Muscle layer of duodenum (tissue), 2 donors: ENCODE results near the gene GBP3.

Source experiments
- H3K27ac ChIP-seq: one replicate; pipeline ENCODE4 v1.7.0; 2013; ENCODE audit warnings: mild to moderate bottlenecking, low read length
- H3K27me3 ChIP-seq: one replicate; pipeline ENCODE4 v1.7.0; 2013; ENCODE audit warnings: low read depth, mild to moderate bottlenecking, control low read depth, low read length
- H3K36me3 ChIP-seq, 2 donors: one replicate each; pipeline ENCODE4 v1.7.0; 2013; ENCODE audit warnings: low read length in 2 of 2, control low read depth in 1 of 2, mild to moderate bottlenecking in 1 of 2; ENCODE audit not compliant: insufficient read depth in 2 of 2, control insufficient read depth in 1 of 2
- H3K4me1 ChIP-seq, 2 donors: one replicate each; pipeline ENCODE4 v1.7.0; 2013; ENCODE audit warnings: low read length in 2 of 2, mild to moderate bottlenecking in 2 of 2, control low read depth in 1 of 2, moderate library complexity in 1 of 2; ENCODE audit not compliant: insufficient read depth in 2 of 2, control insufficient read depth in 1 of 2
- H3K4me3 ChIP-seq, 2 donors: one replicate each; pipeline ENCODE4 v1.7.0; 2013; ENCODE audit warnings: low read length in 2 of 2, low read depth in 1 of 2, mild to moderate bottlenecking in 1 of 2
- H3K9me3 ChIP-seq, 2 donors: one replicate each; pipeline ENCODE4 v1.7.0; 2013; ENCODE audit warnings: low read length in 2 of 2, control low read depth in 1 of 2, mild to moderate bottlenecking in 1 of 2; ENCODE audit not compliant: control insufficient read depth in 1 of 2
- donor health status: healthy.

Gene GBP3

DNA sequence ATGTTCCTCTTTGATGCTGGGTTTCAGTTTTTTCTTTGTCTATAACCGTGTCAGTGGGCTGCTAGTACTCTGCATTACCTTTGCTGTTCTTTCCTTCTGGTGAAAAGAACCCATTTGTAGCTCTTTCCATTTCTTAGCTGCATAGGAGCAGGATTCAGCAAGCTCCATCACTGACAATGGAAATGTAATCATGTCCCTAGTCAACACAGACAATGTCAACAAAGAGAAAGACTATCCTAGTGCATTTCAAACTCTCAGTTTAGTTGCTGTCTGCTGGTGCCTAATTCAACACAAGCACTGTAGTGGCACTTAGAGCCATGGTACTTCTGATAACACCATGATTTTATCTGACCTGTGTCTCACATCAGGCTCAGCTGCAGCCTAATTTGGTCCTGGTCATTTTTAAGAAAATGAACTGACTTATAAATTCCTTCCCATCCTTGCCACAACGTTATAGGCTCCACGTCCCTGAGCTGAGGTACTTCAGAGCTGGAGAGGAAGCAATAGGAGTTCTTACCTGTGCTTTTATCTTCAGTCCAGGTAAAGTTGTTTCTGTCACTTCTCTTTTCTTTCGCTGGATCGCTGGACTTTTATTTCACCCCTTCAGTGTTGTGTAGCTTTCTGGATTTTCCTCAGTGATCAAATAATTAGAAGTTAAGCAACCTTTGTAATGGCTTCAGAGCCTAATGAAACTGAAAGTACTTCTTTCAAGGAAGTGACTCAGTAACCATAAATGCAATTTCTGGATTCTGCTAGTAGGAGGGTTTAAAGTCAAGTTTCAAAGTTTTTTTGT lies at the start of gene GBP3:
GBP3 (minus strand) TSS at position 700 of the 793 bp plus-strand sequence. CDS start 2,145 bp downstream, outside the sequence.
- peaks cover 0 to under 1% of the 10 kb centered on the region in 2 donors for H3K36me3 ChIP-seq
- peak within 1 kb of the TSS; percentile 95 for H3K27ac ChIP-seq
- no peaks in the 10 kb centered on the region for H3K9me3 ChIP-seq
- H3K4me1 ChIP-seq, result peaks cover 0 to 10% of the 10 kb centered on the region in 2 donors
- peak within 1 kb of the TSS; percentile 63 to 86 for H3K4me3 ChIP-seq
- no peaks in the 10 kb centered on the region for H3K27me3 ChIP-seq

- no peaks in the 10 kb centered on the region for H3K27me3 ChIP-seq
- H3K4me1 ChIP-seq, result no peaks in the 10 kb centered on the region
- H3K36me3 ChIP-seq, result no peaks in the 10 kb centered on the region
- no peak overlapping the region for H3K27ac ChIP-seq
- no peaks in the 10 kb centered on the region for H3K9me3 ChIP-seq
- H3K4me3 ChIP-seq, result peak overlapping the region; percentile 49 to 75
Measured at GRCh38 chr1:89070509-89070908, 47.8 kb upstream of the GBP3 start.

GRCh38 chr1:89069951-89070350 lies 47.3 kb upstream of the GBP3 start:
- H3K4me1 ChIP-seq, result no peaks in the 10 kb centered on the region
- no peaks in the 10 kb centered on the region for H3K36me3 ChIP-seq
- H3K27ac ChIP-seq, result peak overlapping the region; percentile 69
- no peaks in the 10 kb centered on the region for H3K9me3 ChIP-seq
- H3K4me3 ChIP-seq, result peak overlapping the region; percentile 49 to 75
- H3K27me3 ChIP-seq, result no peaks in the 10 kb centered on the region

GRCh38 chr1:89068291-89068690 lies 45.6 kb upstream of the GBP3 start:
- H3K9me3 ChIP-seq, result no peaks in the 10 kb centered on the region
- H3K27me3 ChIP-seq, result no peaks in the 10 kb centered on the region
- H3K4me3 ChIP-seq, result no peak overlapping the region
- no peak overlapping the region for H3K27ac ChIP-seq
- H3K36me3 ChIP-seq, result no peaks in the 10 kb centered on the region
- peaks cover 0 to 3% of the 10 kb centered on the region in 2 donors for H3K4me1 ChIP-seq

- H3K9me3 ChIP-seq, result no peaks in the 10 kb centered on the region
- no peaks in the 10 kb centered on the region for H3K27me3 ChIP-seq
- no peaks in the 10 kb centered on the region for H3K36me3 ChIP-seq
- H3K4me1 ChIP-seq, result peaks cover 3 to 12% of the 10 kb centered on the region in 2 donors
- peak within 1 kb of the TSS; percentile 76 to 87 for H3K4me3 ChIP-seq
- peak within 1 kb of the TSS; percentile 94 for H3K27ac ChIP-seq
Measured at GRCh38 chr1:89065079-89065868, 42.6 kb upstream of the GBP3 start, which contains the start of gene GBP1. TSS of gene GBP1 (minus strand) at chr1:89065208. CDS start at chr1:89063234, 1,974 bp downstream.

- no peaks in the 10 kb centered on the region for H3K36me3 ChIP-seq
- no peaks in the 10 kb centered on the region for H3K9me3 ChIP-seq
- peaks cover 3 to 12% of the 10 kb centered on the region in 2 donors for H3K4me1 ChIP-seq
- H3K27ac ChIP-seq, result peak overlapping the region; percentile 94
- H3K4me3 ChIP-seq, result peak overlapping the region; percentile 76 to 87
- no peaks in the 10 kb centered on the region for H3K27me3 ChIP-seq
Measured at GRCh38 chr1:89064632-89065031, 42.0 kb upstream of the GBP3 start.

GRCh38 chr1:89063094-89063493 lies 40.4 kb upstream of the GBP3 start:
- Histone ChIP-seq H3K4me1 (peaks cover 3 to 12% of the 10 kb centered on the region in 2 donors), H3K27me3 (no peaks in the 10 kb centered on the region), H3K4me3 (peak overlapping the region in 1 of 2 donors; percentile 76), H3K36me3 (peaks cover 9 to 14% of the 10 kb centered on the region in 2 donors), H3K27ac (peak overlapping the region; percentile 94), H3K9me3 (no peaks in the 10 kb centered on the region)

DNA sequence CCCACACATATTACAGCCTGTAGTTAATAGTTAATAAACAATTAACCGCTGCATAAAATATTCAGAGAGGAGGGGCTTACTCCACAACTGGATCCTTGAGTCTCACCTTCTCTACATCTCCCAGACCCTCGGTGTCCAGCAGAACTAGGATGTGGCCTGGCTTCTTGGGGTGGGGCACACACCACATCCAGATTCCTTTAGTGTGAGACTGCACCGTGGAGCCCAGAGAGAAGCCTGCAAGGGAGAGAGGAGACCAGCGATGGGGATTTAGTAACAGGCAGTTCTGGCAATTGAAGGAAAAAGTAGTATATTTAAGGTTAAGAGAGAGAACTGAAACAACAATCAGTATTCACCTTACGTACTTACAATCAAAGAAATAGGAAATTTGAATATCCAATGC lies 37.4 kb upstream of the GBP3 start:
- no peaks in the 10 kb centered on the region for H3K9me3 ChIP-seq
- peaks cover 3 to 12% of the 10 kb centered on the region in 2 donors for H3K4me1 ChIP-seq
- H3K4me3 ChIP-seq, result no peak overlapping the region
- H3K27ac ChIP-seq, result no peak overlapping the region
- peaks cover 37 to 43% of the 10 kb centered on the region in 2 donors for H3K36me3 ChIP-seq
- no peaks in the 10 kb centered on the region for H3K27me3 ChIP-seq

DNA sequence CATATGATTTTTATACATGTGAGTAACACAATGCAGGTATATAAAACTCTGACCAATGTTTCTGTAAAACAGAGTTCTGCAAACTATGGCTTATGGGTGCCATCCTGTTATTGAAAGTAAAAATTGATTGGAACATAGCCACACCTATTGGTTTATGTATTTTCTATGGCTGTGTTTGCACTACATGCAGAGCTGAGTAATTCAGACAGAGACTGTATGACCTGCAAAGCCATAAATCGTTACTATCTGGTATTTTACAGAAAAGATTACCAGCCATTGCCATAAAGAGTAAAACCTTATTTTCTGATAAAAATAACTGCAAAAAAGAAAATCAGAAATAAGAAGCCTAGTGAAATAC lies 29.3 kb upstream of the GBP3 start:
- no peaks in the 10 kb centered on the region for H3K4me1 ChIP-seq
- H3K9me3 ChIP-seq, result no peaks in the 10 kb centered on the region
- no peak overlapping the region for H3K27ac ChIP-seq
- no peak overlapping the region for H3K4me3 ChIP-seq
- H3K27me3 ChIP-seq, result no peaks in the 10 kb centered on the region
- peaks cover 51 to 61% of the 10 kb centered on the region in 2 donors for H3K36me3 ChIP-seq

DNA sequence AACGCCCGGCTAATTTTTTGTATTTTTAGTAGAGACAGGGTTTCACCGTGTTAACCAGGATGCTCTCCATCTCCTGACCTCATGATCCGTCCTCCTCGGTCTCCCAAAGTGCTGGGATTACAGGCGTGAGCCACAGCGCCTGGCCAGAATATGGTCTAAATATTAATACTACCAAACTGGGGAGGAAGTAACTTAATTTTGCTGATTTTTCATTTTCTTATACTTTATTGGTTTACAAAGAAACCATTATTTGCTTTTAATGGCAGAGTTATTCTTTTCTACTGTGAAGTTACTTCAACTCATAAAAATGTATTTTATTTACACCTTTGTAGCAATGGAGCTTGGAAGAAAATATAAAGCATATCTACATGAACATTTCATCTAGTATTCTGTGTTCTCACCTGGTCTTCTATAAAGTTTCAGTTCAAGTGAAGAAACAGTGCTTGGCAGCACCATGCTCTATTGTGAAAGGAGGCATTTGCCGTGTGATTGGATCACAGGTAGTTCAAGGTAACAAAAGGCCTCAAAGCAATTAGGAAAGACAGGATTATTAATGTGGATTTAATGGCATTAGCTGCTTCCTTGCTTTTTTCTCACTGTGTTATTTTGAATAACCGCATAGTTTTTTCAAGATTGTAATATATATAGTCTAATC lies 28.8 kb upstream of the GBP3 start:
- H3K9me3 ChIP-seq, result no peaks in the 10 kb centered on the region
- no peak overlapping the region for H3K27ac ChIP-seq
- no peaks in the 10 kb centered on the region for H3K4me1 ChIP-seq
- no peak overlapping the region for H3K4me3 ChIP-seq
- peaks cover 46 to 55% of the 10 kb centered on the region in 2 donors for H3K36me3 ChIP-seq
- H3K27me3 ChIP-seq, result no peaks in the 10 kb centered on the region

DNA sequence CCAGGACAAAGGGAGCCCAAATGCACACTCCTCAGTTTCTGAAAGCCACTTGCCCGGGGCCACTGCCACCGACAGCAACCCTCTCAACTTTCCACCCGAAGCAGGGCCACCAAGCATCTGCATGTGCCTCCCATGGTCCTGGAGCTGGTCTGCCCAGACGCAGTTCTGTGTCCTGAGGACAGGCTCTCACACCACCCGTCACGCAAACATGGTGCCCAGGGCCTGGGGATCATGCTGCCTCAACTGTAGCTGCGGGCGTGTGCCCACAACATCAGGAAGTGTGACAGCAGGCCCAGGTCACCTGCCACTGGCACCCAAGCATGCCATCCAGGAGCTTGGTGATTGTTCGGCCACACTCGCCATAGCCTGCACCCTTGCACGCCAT lies 28.0 kb upstream of the GBP3 start:
- H3K4me3 ChIP-seq, result no peak overlapping the region
- H3K4me1 ChIP-seq, result no peaks in the 10 kb centered on the region
- H3K36me3 ChIP-seq, result peaks cover 40 to 48% of the 10 kb centered on the region in 2 donors
- no peaks in the 10 kb centered on the region for H3K27me3 ChIP-seq
- H3K9me3 ChIP-seq, result no peaks in the 10 kb centered on the region
- no peak overlapping the region for H3K27ac ChIP-seq
